A549 (cell line): ENCODE measurements around the gene CPB2.

Experiments used
- CHD2 ChIP-seq: fragments of 150-350 bp; IDR thresholded peaks from 2 replicates; pipeline ENCODE4 v1.6.1; 2014; ENCODE audit warnings: low read length; ENCODE audit not compliant: partially characterized antibody
- FOSL2 ChIP-seq, 2 experiments: fragments of 450-650 bp in 1 of 2; fragments of >200 bp in 1 of 2; sonication (Bioruptor Twin) in 1 of 2; formaldehyde crosslinking; IDR thresholded peaks; 2 replicates each; pipeline versions ENCODE4 v1.5.0 to v1.6.1; 2016 to 2020; ENCODE audit warnings: mild to moderate bottlenecking in 1 of 2, moderate library complexity in 1 of 2
- NR3C1 ChIP-seq: fragments of >200 bp; sonication (Bioruptor Twin); formaldehyde crosslinking; IDR thresholded peaks from 3 replicates; pipeline ENCODE4 v1.6.1; 2017
- POLR2A ChIP-seq: IDR thresholded peaks from 2 replicates; pipeline ENCODE4 v1.6.1; 2012; ENCODE audit warnings: mild to moderate bottlenecking, low read length
- TF ChIP-seq, protein P1 (sequence below): fragments of >200 bp; sonication (Bioruptor Twin); formaldehyde crosslinking; IDR thresholded peaks from 3 replicates; pipeline ENCODE4 v1.5.1; 2016
- TF ChIP-seq, protein P2 (sequence below): fragments of 450-650 bp; IDR thresholded peaks from 2 replicates; pipeline ENCODE4 v1.6.1; 2014; ENCODE audit warnings: antibody characterized with exemption

DNA sequence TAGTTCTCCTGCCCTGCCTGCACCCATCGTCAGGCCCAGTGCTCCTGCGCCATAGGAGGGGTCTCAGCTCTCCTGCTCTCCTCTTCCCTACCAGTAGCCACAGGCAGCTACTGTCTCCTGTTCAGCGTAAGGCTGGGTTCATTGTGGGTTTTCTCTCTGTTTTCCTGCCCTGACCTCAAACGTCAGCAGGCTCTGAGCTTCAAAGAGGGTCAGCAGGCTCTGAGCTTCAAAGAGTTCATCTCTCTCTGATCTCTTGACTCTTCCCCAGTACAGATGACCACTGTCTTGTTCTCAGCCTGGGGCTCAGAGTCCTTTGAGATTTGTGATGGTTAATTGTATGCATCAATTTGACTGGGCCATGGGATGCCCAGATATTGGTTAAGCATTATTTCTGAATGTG lies 4.6 kb upstream of the CPB2 start:
- TF ChIP-seq, protein P1, sequence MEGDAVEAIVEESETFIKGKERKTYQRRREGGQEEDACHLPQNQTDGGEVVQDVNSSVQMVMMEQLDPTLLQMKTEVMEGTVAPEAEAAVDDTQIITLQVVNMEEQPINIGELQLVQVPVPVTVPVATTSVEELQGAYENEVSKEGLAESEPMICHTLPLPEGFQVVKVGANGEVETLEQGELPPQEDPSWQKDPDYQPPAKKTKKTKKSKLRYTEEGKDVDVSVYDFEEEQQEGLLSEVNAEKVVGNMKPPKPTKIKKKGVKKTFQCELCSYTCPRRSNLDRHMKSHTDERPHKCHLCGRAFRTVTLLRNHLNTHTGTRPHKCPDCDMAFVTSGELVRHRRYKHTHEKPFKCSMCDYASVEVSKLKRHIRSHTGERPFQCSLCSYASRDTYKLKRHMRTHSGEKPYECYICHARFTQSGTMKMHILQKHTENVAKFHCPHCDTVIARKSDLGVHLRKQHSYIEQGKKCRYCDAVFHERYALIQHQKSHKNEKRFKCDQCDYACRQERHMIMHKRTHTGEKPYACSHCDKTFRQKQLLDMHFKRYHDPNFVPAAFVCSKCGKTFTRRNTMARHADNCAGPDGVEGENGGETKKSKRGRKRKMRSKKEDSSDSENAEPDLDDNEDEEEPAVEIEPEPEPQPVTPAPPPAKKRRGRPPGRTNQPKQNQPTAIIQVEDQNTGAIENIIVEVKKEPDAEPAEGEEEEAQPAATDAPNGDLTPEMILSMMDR, result no peak
- TF ChIP-seq FOSL2 (IDR thresholded peaks at IDR 0.05), result no peak
- no peak for TF ChIP-seq FOSL2 (CRISPR knock-in tag; IDR thresholded peaks at IDR 0.05)
- no peak for TF ChIP-seq CHD2
- no peak for TF ChIP-seq POLR2A
- no peak for TF ChIP-seq NR3C1
- TF ChIP-seq, protein P2, sequence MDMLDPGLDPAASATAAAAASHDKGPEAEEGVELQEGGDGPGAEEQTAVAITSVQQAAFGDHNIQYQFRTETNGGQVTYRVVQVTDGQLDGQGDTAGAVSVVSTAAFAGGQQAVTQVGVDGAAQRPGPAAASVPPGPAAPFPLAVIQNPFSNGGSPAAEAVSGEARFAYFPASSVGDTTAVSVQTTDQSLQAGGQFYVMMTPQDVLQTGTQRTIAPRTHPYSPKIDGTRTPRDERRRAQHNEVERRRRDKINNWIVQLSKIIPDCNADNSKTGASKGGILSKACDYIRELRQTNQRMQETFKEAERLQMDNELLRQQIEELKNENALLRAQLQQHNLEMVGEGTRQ, result no peak
